HCT116 (cell line): ENCODE measurements around the gene TRAK1.

Source experiments
- CBX3 ChIP-seq: IDR thresholded peaks from 2 replicates; pipeline ENCODE4 v1.6.1; 2012; ENCODE audit warnings: low read depth
- EZH2 ChIP-seq: fragments of 200-600 bp; sonication (generic); IDR thresholded peaks from 2 replicates; pipeline ENCODE4 v1.6.1; 2017; ENCODE audit warnings: antibody characterized with exemption, mixed run types
- JUND ChIP-seq: IDR thresholded peaks from 2 replicates; pipeline ENCODE4 v1.6.1; 2012
- POLR2A ChIP-seq: IDR thresholded peaks from 2 replicates; pipeline ENCODE4 v1.7.0; 2011; ENCODE audit warnings: borderline replicate concordance; ENCODE audit not compliant: insufficient read depth, insufficient read length; ENCODE audit errors: extremely low read depth
- POLR2AphosphoS5 ChIP-seq: IDR thresholded peaks from 2 replicates; pipeline ENCODE4 v1.6.1; 2011; ENCODE audit warnings: mild to moderate bottlenecking, low read depth, low read length, moderate library complexity
- SIN3A ChIP-seq: IDR thresholded peaks from 2 replicates; pipeline ENCODE4 v1.6.1; 2012; ENCODE audit warnings: low read depth
- ZFX ChIP-seq: fragments of 450-650 bp; IDR thresholded peaks from 2 replicates; pipeline ENCODE4 v1.6.1; 2017
- TF ChIP-seq, protein P1 (sequence below), 3 experiments: fragments of 200-600 bp in 1 of 3; sonication (generic) in 1 of 3; IDR thresholded peaks in 2 of 3; conservative IDR thresholded peaks in 1 of 3; 2 replicates each; pipeline ENCODE4 v1.5.1; 2012 to 2017; ENCODE audit warnings: low read depth in 2 of 3, low read length in 2 of 3, antibody characterized with exemption in 1 of 3, borderline replicate concordance in 1 of 3, control low read depth in 1 of 3, mild to moderate bottlenecking in 1 of 3, mixed read lengths in 1 of 3, mixed run types in 1 of 3, moderate library complexity in 1 of 3; ENCODE audit not compliant: insufficient read depth in 1 of 3

DNA sequence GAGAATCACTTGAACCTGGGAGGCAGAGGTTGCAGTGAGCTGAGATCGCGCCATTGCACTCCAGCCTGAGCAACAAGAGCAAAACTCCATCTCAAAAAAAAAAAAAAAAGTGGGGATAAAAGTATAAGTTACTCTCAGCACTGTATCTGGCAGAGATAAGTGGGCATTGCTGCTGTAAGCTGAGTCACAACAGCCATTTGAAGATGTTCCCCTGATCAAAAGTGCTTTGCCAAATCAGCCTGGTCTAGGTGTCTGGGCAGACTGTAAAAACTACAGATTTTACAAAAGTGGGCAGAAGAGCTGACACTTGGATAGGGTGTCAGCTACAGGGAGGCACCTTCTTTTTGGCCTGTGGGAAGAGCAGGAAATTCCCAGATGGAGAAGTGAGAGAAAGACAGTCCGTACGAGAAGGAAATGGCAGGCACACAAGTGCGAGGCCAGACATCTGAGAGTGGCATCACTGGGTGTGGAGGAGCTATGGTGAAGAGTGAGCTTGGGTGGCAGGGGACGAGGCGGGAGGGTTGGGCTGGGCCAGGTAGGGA lies 78.5 kb downstream of the TRAK1 start:
- TF ChIP-seq, protein P1, sequence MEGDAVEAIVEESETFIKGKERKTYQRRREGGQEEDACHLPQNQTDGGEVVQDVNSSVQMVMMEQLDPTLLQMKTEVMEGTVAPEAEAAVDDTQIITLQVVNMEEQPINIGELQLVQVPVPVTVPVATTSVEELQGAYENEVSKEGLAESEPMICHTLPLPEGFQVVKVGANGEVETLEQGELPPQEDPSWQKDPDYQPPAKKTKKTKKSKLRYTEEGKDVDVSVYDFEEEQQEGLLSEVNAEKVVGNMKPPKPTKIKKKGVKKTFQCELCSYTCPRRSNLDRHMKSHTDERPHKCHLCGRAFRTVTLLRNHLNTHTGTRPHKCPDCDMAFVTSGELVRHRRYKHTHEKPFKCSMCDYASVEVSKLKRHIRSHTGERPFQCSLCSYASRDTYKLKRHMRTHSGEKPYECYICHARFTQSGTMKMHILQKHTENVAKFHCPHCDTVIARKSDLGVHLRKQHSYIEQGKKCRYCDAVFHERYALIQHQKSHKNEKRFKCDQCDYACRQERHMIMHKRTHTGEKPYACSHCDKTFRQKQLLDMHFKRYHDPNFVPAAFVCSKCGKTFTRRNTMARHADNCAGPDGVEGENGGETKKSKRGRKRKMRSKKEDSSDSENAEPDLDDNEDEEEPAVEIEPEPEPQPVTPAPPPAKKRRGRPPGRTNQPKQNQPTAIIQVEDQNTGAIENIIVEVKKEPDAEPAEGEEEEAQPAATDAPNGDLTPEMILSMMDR (IDR thresholded peaks at IDR 0.05 in 2 of 3, conservative IDR thresholded peaks at IDR 0.05 in 1 of 3; ENCODE audit: borderline replicate concordance in 1 of 3, insufficient read depth in 1 of 3, low read depth in 2 of 3, low read length in 2 of 3): no peak
- TF ChIP-seq POLR2A (no peak), ZFX (no peak), POLR2AphosphoS5 (no peak), EZH2 (no peak), SIN3A (no peak), CBX3 (no peak), JUND (no peak)
